Measurements from ENCODE around the gene CALHM1.

- TF ChIP-seq CTCF (IDR thresholded peaks at IDR 0.05 in 4 of 5, conservative IDR thresholded peaks at IDR 0.05 in 1 of 5), result no peak
- no peak for TF ChIP-seq POLR2A (IDR thresholded peaks at IDR 0.05)
Observed at GRCh38 chr10:103415581-103415980, 43.1 kb downstream of the CALHM1 start.

Data from gastrocnemius medialis (tissue), 4 donors.